DMS114 treated with DMSO at 0.1 percent for 48 hours (cell line): ENCODE results near the gene LIN7B.
"Not testable (repeated sequence)": the region's sequence is repeated elsewhere in the genome, so short reads cannot be mapped to it uniquely, and the experiment has no call there.

ENCODE experiments used
- DNase-seq: peaks from one replicate; lab custom pipeline; 2025; ENCODE audit not compliant: unreplicated experiment; lab: John Stamatoyannopoulos, UW

The LIN7B gene

DNA sequence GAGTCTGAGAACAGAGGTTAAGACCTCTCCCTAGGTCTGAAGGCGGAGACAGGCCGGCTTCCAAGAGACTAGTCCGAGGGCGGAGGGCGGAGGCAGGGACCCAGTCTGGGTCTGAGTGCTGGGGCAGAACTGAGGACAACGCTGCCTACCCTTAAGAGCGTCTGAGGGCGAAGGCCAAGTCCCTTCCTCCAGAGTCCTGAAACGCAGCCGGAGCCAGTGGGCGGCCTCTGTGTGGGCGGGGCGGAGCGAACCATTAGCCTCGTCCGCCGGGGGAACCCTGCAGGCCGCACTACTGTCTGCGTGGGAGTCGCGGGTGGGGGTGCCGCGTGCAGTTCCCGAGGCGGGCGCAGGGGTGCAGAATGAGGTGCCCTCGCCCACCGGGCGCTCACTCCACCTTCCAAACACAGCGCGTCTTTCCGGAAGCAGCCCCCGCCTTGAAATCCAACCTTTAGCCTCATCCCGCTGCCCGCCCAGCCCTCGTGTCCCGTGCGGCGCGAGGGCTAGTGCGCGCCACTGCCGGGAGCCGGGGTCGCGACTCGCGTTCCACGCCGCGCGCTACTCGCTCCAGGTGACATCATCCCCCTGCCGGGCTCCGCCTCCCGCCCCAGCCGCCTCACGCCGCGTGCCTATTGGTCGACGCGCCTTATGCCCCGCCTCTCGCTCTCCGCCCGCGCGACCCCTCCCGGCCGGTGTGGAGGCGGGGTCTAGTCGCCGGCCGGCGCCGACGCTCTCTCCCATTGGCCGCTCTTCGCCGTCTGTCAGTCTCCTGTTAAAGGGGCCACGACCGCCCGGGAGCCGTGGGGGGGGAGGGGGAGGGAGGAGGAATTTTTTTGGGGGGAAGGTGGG is 4.6 kb downstream of the LIN7B start, which contains the start of gene C19orf73:
C19orf73 (minus strand) TSS at position 579 of the 846 bp plus-strand sequence; CDS start at position 458, 121 bp downstream.
- peak; percentile 81 for DNase-seq

DNA sequence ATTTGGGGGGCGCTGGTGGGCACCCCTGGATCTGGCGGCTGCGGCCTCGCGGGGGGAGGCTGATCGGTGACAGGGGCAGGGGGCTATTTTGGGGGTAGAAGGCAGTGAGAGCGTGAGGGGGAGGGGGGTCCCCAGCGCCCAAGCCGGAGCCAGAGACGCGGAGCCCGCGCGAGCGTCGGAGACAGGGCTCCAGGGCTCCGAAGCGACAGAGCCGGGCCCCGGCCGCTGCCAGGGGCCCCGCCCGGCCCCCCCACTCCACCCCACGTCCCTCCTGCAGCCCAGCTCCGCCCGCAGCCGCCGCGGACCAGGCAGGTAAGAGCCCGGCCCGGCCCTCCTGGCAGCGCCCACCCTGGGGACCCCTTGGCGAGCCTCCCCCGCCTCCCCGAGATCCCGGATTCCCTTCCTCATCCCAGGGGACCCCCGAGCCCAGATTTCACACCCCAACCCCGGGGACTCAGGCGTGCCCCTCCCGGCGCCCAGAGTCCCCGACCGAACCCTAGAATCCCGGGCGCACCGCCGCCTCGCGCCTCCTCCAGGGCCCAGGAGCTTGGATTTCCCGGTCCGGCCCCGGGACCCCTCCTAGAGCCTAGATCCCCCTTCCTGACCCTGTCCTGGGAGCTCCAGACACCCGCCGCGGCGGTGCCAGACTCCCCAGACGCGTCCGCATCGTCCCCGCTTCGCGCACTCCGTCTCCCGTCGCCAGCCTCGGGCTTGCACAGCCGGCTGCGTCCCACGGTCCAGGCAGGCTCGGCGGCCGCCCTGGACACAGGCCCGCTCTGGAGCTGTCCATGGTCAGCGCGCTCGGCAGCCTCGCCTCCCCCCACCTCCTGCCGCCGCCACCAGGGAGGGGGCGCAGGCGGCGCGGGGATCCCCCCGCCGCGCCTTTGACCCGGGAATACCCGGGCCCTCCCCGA is 5.5 kb downstream of the LIN7B start, which contains the start of gene PPFIA3:
PPFIA3 (plus strand) TSS at position 134 of the 914 bp plus-strand sequence. CDS start 8,330 bp downstream, outside the sequence.
- no peak for DNase-seq

DNA sequence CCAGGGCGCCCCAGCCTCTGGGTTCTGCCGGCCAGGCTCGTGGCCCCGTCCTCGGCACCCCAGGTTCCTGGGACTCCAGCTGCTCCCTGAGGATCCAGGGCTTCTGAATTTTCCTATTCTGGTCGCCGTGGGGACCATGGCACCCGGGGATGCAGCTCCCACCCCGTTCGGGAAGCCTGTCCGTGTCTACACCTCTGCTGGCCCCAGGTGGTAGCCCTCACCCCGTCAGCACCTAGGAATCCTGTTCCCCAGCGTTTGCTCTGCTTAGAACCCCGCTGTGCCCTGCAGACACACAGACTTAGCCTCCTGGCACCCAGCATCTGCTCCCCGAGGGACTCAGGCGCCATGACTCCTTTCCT is 6.1 kb downstream of the LIN7B start:
- DNase-seq, result no peak

- no peak for DNase-seq
Observed at GRCh38 chr19:49120868-49121267, 6.7 kb downstream of the LIN7B start.

DNA sequence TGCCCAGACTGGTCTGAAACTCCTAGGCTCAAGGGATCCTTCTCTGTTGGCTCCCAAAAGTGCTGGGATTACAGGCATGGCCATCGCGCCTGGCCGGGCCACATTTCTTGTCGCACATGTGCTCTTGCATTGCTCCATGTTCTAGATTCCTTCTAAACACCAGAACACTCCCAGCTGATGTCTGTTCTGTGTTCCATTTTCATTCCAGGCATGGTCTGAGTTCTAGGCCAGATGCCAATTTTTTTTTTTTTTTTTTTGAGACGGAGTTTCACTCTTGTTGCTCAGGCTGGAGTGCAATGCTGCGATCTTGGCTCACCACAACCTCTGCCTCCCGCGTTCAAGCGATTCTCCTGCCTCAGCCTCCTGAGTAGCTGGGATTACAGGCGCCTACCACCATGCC is 7.7 kb downstream of the LIN7B start:
- DNase-seq, result not testable (repeated sequence)

DNA sequence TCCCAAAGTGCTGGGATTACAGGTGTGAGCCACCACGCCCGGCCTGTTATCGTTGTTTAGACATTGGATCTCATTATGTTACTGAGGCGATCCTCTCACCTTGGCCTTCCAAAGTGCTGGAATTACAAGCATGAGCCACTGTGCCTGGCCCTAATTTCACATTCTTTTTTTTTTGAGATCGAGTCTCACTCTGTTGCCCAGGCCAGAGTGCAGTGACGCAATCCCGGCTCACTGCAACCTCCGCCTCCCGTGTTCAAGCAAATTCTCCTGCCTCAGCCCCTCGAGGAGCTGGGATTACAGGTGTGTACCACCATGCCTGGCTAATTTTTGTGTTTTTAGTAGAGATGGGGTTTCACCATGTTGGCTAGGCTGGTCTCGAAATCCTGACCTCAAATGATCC is 9.1 kb downstream of the LIN7B start:
- DNase-seq, result not testable (repeated sequence)

- no peak for DNase-seq
Observed at GRCh38 chr19:49125025-49125731, 11.0 kb downstream of the LIN7B start.

- no peak for DNase-seq
Observed at GRCh38 chr19:49126575-49126974, 12.4 kb downstream of the LIN7B start.

DNA sequence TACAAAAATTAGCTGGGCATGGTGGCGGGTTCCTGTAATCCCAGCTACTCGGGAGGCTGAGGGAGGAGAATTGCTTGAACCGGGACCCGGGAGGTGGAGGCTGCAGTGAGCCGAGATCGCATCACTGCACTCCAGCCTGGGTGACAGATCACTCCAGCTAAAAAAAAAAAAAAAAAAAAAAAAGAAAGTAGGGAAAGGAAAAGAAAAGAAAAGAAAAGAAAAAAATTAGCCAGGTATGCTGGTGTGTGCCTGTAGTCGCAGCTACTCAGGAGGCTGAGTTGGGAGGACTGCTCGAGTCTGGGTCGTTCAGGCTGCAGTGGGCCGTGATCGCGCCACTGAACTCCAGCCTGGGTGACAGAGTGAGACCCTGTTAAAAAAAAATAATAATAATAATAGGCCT is 13.1 kb downstream of the LIN7B start:
- DNase-seq, result not testable (repeated sequence)

DNA sequence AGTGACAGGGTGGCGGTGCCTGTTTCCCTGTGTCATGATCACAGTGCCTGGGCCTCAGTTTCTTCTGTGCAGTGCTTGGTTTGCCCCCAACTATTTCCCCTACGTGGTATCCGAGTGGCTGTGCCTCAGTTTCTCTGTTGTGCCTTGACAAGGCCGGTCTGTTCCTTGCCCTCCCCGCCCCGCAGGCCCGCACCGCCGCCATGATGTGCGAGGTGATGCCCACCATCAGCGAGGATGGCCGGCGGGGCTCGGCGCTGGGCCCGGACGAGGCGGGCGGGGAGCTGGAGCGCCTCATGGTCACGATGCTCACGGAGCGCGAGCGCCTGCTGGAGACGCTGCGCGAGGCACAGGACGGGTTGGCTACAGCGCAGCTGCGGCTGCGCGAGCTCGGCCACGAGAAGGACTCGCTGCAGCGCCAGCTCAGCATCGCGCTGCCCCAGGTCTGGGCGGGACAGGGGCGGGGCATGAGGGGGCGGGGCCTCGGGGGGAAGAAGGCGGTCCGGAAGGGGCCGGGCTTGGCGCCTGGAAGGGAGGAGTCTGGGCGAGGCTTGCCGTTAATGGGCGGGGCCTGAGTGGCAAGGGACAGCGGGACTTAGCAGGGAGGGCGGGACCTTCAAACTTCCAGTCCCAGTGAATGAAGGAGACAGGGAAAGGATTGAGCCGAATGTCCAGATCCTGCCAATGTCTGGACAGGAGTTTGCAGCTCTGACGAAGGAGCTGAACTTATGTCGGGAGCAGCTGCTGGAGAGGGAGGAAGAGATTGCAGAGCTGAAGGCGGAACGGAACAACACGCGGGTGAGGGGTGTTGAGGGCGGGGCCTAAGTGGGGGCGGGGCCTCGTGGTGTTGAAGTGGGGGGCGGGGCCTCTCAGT is 13.7 kb downstream of the LIN7B start:
- peak; percentile 77 for DNase-seq

- no peak for DNase-seq
Observed at GRCh38 chr19:49128545-49129237, 14.5 kb downstream of the LIN7B start.

GRCh38 chr19:49129238-49129583 is 15.0 kb downstream of the LIN7B start:
- no peak for DNase-seq

DNA sequence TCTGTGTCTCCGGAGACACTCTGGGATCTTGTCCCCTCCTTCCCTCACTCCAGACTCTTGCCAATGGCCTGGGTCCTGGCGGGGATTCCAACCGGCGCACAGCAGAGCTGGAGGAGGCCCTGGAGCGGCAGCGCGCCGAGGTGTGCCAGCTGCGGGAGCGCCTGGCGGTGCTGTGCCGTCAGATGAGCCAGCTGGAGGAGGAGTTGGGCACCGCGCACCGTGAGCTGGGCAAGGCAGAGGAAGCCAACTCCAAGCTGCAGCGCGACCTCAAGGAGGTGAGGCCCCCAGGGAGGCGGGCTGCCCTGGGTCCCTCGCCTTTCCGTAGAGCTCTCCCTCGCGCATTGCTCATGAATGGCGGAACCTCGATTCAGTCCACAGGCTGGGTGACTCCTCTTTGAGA is 16.2 kb downstream of the LIN7B start:
- DNase-seq, result no peak

DNA sequence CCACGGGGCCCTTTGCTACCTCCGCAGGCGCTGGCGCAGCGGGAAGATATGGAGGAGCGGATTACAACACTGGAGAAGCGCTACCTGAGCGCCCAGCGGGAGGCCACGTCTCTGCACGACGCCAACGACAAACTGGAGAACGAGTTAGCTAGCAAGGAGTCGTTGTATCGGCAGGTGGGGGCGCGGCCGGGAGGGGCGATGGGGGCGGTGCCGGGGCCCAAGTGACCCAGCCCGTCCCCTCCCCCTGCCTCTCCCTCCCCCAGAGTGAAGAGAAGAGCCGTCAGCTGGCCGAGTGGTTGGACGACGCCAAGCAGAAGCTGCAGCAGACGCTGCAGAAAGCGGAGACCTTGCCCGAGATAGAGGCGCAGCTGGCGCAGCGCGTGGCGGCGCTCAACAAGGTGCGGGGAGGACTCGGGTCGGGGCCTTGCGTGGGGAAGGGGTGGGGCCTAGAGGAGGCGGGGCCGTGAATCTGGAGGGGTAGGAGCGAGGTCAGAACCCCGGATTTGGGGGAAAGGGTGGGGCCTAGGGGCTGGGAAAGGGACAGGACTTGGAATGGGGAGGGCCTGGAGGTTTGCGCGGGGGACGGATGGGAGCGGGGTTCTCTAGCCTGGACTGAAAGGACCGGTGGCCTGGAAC is 18.9 kb downstream of the LIN7B start:
- no peak for DNase-seq

DNA sequence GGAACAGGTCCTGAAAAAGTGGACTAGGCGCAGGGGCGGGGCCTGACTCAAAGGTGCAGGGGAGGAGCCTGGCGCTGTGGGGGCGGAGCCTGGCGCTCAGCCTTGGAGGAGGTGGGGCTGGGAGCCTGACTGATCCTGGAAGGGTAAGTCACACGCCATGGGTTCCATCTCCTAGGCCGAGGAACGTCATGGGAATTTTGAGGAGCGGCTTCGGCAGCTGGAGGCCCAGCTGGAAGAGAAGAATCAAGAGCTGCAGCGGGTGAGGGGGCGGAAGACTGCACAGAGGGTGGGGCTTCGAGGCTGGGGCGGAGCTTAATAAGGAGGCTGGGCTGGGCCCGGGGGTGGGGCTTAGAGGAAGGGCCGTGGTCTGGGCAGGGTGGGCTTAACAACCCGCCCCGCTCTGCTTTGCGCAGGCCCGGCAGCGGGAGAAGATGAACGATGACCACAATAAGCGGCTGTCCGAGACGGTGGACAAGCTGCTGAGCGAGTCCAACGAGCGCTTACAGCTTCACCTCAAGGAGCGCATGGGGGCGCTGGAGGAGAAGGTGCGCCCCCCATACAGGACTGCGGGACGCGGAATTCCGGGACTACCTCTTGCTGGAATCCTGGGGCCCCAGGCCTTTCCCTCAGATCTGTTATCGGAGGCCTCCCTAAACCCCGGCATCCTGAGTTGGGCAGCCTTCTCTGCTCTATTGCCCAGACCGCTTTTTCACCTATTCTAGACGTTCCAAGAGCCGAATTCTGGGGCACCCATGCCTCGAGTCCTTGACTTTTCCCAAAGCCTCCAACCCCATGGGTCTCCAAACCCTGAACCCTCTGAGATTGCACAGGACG is 19.7 kb downstream of the LIN7B start:
- DNase-seq, result no peak

DNA sequence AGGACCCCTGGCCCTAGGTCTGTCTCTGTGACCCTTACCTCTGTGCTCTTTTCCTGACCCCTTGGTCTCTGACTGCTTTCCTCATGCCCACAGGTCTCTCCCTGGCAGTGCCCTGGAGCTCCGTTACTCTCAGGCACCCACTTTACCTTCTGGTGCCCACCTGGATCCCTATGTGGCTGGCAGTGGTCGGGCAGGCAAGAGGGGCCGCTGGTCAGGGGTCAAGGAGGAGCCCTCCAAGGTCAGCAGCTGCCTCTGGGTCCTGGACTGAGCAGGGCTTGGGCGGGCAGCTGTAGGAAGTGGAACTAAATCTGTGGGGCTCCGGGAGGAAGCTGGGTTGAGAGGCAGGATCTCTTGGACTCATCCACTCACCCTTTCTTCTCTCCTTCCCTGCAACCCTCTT is 21.5 kb downstream of the LIN7B start:
- no peak for DNase-seq

GRCh38 chr19:49136771-49137171 is 22.6 kb downstream of the LIN7B start:
- no peak for DNase-seq

GRCh38 chr19:49140951-49141350 is 26.8 kb downstream of the LIN7B start:
- no peak for DNase-seq
